ENCODE measurements around the gene RPH3AL. TPM values are rescaled to one million over a fixed set of nuclear protein-coding genes. Genes with fewer than 3 reads are reported as not detected.

The RPH3AL gene
- polyA plus RNA-seq, 1 donor from 2014 or later = 0.87 TPM

DNA sequence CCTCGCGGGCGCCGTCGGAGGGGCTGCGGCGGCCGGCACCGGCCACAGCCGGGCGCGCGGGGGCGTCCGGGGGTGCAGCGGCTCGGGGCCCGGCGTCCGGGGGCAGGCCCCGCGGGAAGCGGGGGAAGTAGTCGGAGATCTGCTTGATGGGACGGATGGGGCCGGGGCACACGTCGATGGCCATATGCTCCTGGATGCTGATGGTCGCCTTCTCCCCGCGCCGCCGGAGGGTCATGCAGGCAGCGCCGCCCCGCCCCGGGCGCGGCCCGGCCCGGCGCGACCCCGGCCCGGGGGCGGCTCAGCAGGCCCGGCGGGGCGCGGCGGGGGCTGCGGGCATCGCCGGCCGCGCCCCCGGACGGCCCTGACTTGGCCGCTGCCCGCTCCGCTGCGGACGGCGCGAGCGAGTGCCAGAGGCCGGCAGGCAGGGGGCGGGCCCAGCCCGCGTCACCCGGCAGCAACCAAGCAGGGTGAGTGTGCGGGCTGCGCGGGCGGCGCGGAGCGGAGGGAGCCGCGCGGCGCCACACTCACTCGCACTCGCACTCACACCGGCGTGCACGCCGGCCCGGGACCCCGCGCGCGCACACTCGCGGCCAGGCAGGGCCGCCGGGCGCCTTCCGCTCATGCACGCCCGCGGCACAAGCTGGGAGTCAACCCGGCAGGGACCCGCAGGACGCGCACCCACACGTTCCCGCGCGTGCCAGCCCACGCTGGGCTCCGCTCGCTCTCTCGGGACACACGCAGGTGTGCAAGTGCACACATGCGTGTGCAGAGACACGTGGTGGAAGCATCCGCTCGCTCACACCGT lies 171.2 kb downstream of the RPH3AL start, which contains the start of gene DOC2B:
Gene DOC2B (minus strand): TSS at position 406 of the 805 bp plus-strand sequence. CDS start 171 bp downstream, at position 235.
- Histone ChIP-seq H3F3A (ENCODE audit: insufficient read depth, low read length, poor library complexity, severe bottlenecking) (no peaks in the 10 kb centered on the region), H3K4me2 (ENCODE audit: low read length) (no peak within 1 kb of the TSS), H4K20me1 (ENCODE audit: insufficient read depth) (no peaks in the 10 kb centered on the region), H3K79me2 (replicated peaks; ENCODE audit: insufficient read depth, low read length) (no peaks in the 10 kb centered on the region), H3K27ac (ENCODE audit: low read length) (no peak within 1 kb of the TSS), H3K36me3 (ENCODE audit: insufficient read depth, low read length) (no peaks in the 10 kb centered on the region), H3K9ac (ENCODE audit: low read length) (peak within 1 kb of the TSS; percentile 54), H2AFZ (ENCODE audit: low read depth, low read length) (no peak within 1 kb of the TSS), H3K9me2 (ENCODE audit: insufficient read depth, low read length) (no peaks in the 10 kb centered on the region), H3K27me3 (ENCODE audit: insufficient read depth, low read depth, low read length) (peaks cover 40% of the 10 kb centered on the region), H3K9me3 (ENCODE audit: low read length) (no peaks in the 10 kb centered on the region), H3K4me3 (ENCODE audit: low read length) (peak within 1 kb of the TSS; percentile 65)
- no peak for TF ChIP-seq SMC3 (conservative IDR thresholded peaks at IDR 0.05; ENCODE audit: poor library complexity)
- TF ChIP-seq, protein P1, sequence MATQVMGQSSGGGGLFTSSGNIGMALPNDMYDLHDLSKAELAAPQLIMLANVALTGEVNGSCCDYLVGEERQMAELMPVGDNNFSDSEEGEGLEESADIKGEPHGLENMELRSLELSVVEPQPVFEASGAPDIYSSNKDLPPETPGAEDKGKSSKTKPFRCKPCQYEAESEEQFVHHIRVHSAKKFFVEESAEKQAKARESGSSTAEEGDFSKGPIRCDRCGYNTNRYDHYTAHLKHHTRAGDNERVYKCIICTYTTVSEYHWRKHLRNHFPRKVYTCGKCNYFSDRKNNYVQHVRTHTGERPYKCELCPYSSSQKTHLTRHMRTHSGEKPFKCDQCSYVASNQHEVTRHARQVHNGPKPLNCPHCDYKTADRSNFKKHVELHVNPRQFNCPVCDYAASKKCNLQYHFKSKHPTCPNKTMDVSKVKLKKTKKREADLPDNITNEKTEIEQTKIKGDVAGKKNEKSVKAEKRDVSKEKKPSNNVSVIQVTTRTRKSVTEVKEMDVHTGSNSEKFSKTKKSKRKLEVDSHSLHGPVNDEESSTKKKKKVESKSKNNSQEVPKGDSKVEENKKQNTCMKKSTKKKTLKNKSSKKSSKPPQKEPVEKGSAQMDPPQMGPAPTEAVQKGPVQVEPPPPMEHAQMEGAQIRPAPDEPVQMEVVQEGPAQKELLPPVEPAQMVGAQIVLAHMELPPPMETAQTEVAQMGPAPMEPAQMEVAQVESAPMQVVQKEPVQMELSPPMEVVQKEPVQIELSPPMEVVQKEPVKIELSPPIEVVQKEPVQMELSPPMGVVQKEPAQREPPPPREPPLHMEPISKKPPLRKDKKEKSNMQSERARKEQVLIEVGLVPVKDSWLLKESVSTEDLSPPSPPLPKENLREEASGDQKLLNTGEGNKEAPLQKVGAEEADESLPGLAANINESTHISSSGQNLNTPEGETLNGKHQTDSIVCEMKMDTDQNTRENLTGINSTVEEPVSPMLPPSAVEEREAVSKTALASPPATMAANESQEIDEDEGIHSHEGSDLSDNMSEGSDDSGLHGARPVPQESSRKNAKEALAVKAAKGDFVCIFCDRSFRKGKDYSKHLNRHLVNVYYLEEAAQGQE (IDR thresholded peaks at IDR 0.05; ENCODE audit: borderline replicate concordance) = no peak
- TF ChIP-seq POLR2AphosphoS5 (IDR thresholded peaks at IDR 0.05) = peak; percentile 26
- no peak for TF ChIP-seq TAF1 (IDR thresholded peaks at IDR 0.05; ENCODE audit: low read depth)
- peak; percentile 27 for TF ChIP-seq RAD21 (conservative IDR thresholded peaks at IDR 0.05)
- TF ChIP-seq EP300 (conservative IDR thresholded peaks at IDR 0.05; ENCODE audit: poor library complexity, severe bottlenecking) = no peak
- no peak for TF ChIP-seq EZH2 (IDR thresholded peaks at IDR 0.05; ENCODE audit: borderline replicate concordance, insufficient read depth, low read length, poor library complexity, severe bottlenecking)
- TF ChIP-seq, protein P2, sequence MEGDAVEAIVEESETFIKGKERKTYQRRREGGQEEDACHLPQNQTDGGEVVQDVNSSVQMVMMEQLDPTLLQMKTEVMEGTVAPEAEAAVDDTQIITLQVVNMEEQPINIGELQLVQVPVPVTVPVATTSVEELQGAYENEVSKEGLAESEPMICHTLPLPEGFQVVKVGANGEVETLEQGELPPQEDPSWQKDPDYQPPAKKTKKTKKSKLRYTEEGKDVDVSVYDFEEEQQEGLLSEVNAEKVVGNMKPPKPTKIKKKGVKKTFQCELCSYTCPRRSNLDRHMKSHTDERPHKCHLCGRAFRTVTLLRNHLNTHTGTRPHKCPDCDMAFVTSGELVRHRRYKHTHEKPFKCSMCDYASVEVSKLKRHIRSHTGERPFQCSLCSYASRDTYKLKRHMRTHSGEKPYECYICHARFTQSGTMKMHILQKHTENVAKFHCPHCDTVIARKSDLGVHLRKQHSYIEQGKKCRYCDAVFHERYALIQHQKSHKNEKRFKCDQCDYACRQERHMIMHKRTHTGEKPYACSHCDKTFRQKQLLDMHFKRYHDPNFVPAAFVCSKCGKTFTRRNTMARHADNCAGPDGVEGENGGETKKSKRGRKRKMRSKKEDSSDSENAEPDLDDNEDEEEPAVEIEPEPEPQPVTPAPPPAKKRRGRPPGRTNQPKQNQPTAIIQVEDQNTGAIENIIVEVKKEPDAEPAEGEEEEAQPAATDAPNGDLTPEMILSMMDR (IDR thresholded peaks at IDR 0.05; ENCODE audit: poor library complexity, severe bottlenecking) = no peak
- TF ChIP-seq MXI1 (conservative IDR thresholded peaks at IDR 0.05; ENCODE audit: poor library complexity, severe bottlenecking) = peak; percentile 25

DNA sequence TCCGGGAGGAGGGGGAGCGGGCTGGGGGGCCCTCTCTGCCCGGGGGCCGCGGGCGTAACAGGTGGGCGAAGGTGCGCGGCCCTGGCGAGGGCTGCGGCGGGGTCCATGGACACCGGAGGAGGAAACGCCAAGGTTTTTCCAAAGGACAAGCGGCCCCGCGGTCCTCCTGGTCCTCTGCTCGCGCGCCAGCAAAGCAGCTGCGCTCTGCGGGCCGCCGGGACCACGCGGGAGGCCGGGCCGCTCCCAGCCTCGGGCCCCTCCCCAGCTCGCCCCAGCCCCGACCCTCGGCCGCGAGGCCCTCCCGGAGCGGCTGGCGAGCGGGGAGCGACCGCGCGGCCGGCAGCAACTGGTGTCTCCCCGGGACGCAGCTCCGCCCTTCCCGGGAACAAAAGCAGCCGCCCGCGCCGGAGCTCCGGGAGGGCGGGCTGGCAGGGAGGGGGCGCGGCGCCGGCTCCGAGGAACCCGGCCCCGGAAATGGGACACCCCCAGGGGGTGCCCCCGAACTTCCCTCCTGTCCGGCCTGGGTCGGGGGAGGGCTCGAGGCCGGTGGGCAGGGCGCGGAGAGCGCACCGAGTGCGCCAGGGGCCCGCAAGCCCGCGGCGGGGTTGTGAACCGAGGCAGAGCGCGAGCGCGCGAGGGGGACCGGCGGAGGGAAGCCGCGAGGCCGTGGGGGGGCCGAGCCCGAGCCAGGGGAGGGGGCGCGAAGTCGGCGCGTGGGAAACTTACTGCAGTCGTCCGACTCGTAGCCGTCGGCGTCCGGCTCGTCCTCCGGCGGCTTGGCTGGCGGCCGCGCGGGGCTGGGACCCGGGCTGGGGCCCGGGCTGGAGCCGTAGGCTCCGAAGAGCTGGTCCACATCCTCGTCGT lies 172.0 kb downstream of the RPH3AL start:
- Histone ChIP-seq H3F3A (ENCODE audit: insufficient read depth, low read length, poor library complexity, severe bottlenecking) (no peaks in the 10 kb centered on the region), H2AFZ (ENCODE audit: low read depth, low read length) (no peak overlapping the region), H4K20me1 (ENCODE audit: insufficient read depth) (no peaks in the 10 kb centered on the region), H3K79me2 (replicated peaks; ENCODE audit: insufficient read depth, low read length) (no peaks in the 10 kb centered on the region), H3K4me3 (ENCODE audit: low read length) (peak overlapping the region; percentile 65), H3K9ac (ENCODE audit: low read length) (peak overlapping the region; percentile 54), H3K36me3 (ENCODE audit: insufficient read depth, low read length) (no peaks in the 10 kb centered on the region), H3K4me2 (ENCODE audit: low read length) (no peak overlapping the region), H3K9me3 (ENCODE audit: low read length) (no peaks in the 10 kb centered on the region), H3K27ac (ENCODE audit: low read length) (no peak overlapping the region), H3K27me3 (ENCODE audit: insufficient read depth, low read depth, low read length) (peaks cover 40% of the 10 kb centered on the region), H3K9me2 (ENCODE audit: insufficient read depth, low read length) (no peaks in the 10 kb centered on the region)
- peak; percentile 12 for TF ChIP-seq EZH2 (IDR thresholded peaks at IDR 0.05; ENCODE audit: borderline replicate concordance, insufficient read depth, low read length, poor library complexity, severe bottlenecking)
- TF ChIP-seq POLR2AphosphoS5 (IDR thresholded peaks at IDR 0.05) = no peak

All from neural cell (in vitro differentiated cells).